IPS-15b (cell line): ENCODE data around the gene ADAM10.

Source experiments
- H3K27me3 ChIP-seq: one replicate; pipeline ENCODE4 v1.6.1; 2013; ENCODE audit warnings: low read length; ENCODE audit not compliant: control insufficient read depth, insufficient read depth
- H3K36me3 ChIP-seq: one replicate; pipeline ENCODE4 v1.6.1; 2013; ENCODE audit warnings: low read length; ENCODE audit not compliant: control insufficient read depth, insufficient read depth
- H3K4me1 ChIP-seq: one replicate; pipeline ENCODE4 v1.6.1; 2013; ENCODE audit warnings: mild to moderate bottlenecking, low read length; ENCODE audit not compliant: control insufficient read depth, insufficient read depth
- H3K4me3 ChIP-seq: one replicate; pipeline ENCODE4 v1.5.1; 2013; ENCODE audit warnings: low read depth, low read length
- H3K9ac ChIP-seq: one replicate; pipeline ENCODE4 v1.6.1; 2013; ENCODE audit warnings: low read depth, mild to moderate bottlenecking, low read length
- H3K9me3 ChIP-seq: one replicate; pipeline ENCODE4 v1.6.1; 2013; ENCODE audit warnings: mild to moderate bottlenecking, low read length; ENCODE audit not compliant: control insufficient read depth, insufficient read depth

The ADAM10 gene

DNA sequence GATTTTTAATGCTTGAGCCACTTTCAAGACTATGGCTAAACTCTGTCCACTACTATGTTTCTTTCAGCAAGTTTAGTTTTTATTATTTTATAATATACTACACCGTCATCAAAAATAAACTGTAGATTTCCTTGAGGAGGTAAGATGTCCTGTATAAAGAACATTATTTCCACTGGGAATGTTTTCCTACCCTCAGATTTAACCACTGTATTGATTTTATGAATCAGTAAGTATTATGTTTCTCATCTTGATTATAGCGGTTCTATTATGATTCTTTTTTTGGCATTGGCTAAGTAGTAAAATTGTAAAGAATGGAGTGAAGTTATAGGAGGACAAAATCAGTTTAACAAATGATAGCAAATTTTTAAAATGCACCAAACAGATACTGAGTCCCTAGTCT is 44.4 kb downstream of the ADAM10 start:
- no peak overlapping the region for H3K9ac ChIP-seq
- no peaks in the 10 kb centered on the region for H3K4me1 ChIP-seq
- no peak overlapping the region for H3K4me3 ChIP-seq
- no peaks in the 10 kb centered on the region for H3K27me3 ChIP-seq
- H3K36me3 ChIP-seq = no peaks in the 10 kb centered on the region
- no peaks in the 10 kb centered on the region for H3K9me3 ChIP-seq

DNA sequence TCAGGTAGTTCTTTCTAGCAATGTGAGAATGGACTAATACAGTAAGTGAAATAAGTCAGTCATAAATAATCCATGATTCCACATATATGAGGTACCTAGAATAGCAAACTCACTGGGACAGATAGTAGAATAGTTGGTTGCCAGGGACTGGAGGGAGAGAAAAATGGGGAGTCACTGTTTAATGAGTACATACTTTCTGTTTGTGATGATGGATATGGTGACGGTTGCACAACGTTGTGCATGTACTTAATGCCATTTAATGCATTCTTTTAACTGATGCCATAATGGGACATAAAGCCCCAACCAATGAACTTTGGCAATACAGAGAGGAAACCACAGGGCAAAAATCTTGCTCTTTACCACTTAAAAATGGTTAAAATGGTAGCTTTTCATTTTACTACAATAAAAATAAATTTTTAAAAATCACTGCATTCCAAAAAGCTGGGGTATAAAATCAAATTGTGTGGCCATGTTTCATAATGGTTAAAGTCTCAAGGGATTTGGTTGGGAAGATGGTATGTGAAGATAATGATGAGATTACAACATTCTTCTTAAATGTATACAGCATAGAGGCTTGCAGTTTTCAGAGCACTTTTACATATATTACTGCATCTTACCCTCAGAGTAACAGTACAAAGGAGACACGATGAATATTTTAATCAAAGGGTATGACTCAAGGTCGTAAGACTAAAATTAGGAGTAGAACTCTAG is 45.2 kb downstream of the ADAM10 start:
- Histone ChIP-seq H3K9me3 (no peaks in the 10 kb centered on the region), H3K4me3 (no peak overlapping the region), H3K4me1 (no peaks in the 10 kb centered on the region), H3K9ac (no peak overlapping the region), H3K36me3 (no peaks in the 10 kb centered on the region), H3K27me3 (no peaks in the 10 kb centered on the region)

DNA sequence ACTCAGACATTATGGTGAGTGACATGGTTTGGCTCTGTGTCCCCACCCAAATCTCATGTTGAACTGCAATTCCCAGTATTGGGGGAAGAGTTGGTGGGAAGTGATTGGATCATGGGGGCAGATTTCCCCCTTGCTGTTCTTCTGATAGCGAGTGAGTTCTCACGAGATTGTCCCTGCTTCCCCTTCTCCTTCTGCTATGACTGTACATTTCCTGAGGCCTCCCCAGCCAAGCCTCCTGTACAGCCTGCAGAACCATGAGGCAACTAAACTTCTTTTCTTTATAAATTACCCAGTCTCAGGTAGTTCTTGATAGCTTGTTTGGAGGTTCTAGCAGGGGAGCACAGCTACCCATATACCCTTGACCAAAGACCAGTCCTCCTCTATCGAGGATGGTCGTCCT is 45.9 kb downstream of the ADAM10 start:
- no peaks in the 10 kb centered on the region for H3K9me3 ChIP-seq
- no peaks in the 10 kb centered on the region for H3K27me3 ChIP-seq
- H3K36me3 ChIP-seq = no peaks in the 10 kb centered on the region
- no peak overlapping the region for H3K9ac ChIP-seq
- H3K4me1 ChIP-seq = no peaks in the 10 kb centered on the region
- no peak overlapping the region for H3K4me3 ChIP-seq

DNA sequence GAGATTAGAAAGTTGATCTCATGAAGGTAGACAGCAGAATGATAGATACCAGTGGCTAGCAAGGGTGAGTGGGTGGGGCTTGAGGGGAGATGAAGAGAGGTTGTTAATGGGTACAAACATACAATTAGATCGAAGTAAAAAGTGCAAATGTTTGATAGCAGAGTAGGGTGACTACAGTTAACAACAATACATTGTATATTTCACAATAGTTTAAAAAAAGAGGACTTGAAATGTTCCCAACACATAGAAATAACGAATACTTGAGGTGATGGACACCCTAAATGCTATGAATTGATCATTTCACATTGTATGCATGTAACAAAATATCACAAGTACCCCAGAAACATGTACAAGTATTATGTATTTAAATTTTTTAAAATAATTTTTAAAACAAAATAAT is 47.3 kb downstream of the ADAM10 start:
- Histone ChIP-seq H3K36me3 (no peaks in the 10 kb centered on the region), H3K27me3 (no peaks in the 10 kb centered on the region), H3K4me3 (no peak overlapping the region), H3K9me3 (no peaks in the 10 kb centered on the region), H3K9ac (no peak overlapping the region), H3K4me1 (no peaks in the 10 kb centered on the region)

DNA sequence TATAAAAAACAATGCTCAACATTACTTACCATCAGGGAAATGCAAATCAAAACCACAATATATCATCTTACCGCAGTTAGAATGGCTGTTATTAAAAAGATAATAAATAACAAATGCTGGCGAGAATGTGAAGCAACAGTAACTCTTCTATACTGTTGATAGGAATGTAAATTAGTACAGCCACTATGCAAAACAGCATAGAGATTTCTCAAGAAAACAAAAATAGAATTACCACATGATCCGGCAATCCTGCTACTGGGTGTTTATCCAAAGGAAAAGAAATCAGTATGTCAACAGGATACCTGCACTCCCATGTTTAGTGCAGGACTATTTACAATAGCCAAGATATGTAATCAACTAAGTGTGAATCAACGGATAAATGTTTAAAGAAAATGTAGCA is 48.1 kb downstream of the ADAM10 start:
- Histone ChIP-seq H3K36me3 (no peaks in the 10 kb centered on the region), H3K4me1 (no peaks in the 10 kb centered on the region), H3K9ac (no peak overlapping the region), H3K4me3 (no peak overlapping the region), H3K27me3 (no peaks in the 10 kb centered on the region), H3K9me3 (no peaks in the 10 kb centered on the region)

DNA sequence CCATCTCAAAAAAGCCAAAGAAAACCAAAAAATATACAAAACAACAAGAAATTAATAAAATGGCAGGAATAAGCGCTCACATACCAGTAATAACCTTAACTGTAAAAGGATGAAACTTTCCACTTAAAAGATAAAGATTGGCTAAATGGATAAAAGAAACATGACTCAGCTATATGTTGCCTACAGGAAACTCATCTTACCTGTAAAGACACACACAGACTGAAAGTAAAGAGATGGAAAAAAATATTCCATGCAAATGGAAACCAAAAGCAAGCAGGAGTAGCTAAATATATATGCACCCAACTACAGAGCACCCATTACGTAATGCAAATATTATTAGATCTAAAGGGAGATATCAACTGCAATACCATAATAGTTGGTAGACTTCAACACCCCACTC is 49.7 kb downstream of the ADAM10 start:
- no peaks in the 10 kb centered on the region for H3K36me3 ChIP-seq
- no peaks in the 10 kb centered on the region for H3K27me3 ChIP-seq
- peaks cover 5% of the 10 kb centered on the region for H3K4me1 ChIP-seq
- no peak overlapping the region for H3K4me3 ChIP-seq
- no peak overlapping the region for H3K9ac ChIP-seq
- H3K9me3 ChIP-seq = no peaks in the 10 kb centered on the region

DNA sequence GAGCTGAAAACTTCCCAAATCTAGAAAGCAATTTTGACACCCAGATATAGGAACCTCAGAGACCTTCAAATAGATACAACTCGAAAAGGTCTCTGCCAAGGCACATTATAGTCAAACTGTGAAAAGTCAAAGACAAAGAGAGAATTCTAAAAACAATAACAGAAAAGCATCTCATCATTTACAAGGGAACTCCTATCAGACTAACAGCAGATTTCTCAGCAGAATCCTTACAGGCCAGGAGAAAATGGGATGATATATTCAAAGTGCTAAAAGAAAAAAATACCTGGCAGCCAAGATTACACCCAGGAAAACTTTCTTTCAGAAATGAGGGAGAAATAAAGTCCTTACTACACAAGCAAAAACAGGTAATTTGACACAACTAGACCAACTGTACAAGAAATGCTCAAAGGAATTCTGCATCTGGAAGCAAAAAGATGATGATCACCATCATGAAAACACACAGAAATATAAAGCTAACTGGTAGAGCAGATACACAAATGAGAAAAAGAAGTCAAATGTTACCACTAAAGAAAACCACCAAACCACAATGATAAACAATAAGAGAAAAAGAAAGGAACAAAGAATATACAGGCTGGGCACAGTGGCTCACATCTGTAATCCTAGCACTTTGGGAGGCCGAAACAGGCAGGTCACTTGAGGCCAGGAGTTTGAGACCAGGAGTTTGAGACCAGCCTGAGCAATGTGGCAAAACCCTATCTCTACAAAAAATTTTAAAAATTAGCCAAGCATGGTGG is 50.4 kb downstream of the ADAM10 start:
- Histone ChIP-seq H3K9me3 (no peaks in the 10 kb centered on the region), H3K4me1 (peaks cover 12% of the 10 kb centered on the region), H3K36me3 (no peaks in the 10 kb centered on the region), H3K4me3 (no peak overlapping the region), H3K27me3 (no peaks in the 10 kb centered on the region), H3K9ac (no peak overlapping the region)

DNA sequence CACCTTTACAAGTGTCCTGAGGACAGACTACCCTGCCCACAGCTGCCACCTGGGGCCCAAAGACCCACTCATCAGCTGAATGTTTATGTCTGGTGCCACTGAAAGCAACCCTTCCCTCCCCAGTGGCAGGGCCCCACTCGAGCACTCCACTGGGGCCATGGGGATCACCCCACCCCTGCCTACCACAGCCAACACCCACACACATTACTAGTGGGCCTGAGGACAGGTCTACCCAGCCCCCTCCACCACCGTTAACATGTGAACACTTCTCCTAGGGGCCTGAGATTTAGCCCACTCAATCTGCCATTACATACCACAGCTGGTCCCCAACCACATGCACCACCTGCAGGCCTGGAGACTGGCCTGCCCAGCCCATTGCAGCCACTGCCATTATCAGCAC is 52.3 kb downstream of the ADAM10 start:
- Histone ChIP-seq H3K27me3 (no peaks in the 10 kb centered on the region), H3K9me3 (no peaks in the 10 kb centered on the region), H3K4me1 (peaks cover 12% of the 10 kb centered on the region), H3K9ac (no peak overlapping the region), H3K36me3 (no peaks in the 10 kb centered on the region), H3K4me3 (no peak overlapping the region)

DNA sequence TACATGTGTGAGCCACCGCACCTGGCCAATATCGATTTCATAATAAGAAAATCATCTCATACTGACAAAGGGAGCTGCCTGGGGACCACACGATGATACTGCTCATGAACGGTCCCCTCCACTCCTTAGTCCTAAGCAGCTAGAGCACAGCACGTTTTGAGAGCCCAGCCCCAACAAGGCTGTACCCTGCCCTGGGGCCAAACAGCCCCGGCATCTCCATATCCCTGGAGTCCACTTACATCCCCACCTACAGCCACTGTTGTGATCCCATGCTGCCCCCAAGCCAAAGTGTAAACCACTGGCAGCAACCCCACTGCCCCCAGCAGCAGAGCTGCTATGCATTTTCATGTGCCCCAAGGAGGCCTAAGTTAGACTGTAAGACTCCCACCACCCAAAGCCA is 52.8 kb downstream of the ADAM10 start:
- Histone ChIP-seq H3K36me3 (no peaks in the 10 kb centered on the region), H3K27me3 (no peaks in the 10 kb centered on the region), H3K9ac (no peak overlapping the region), H3K9me3 (no peaks in the 10 kb centered on the region), H3K4me3 (no peak overlapping the region), H3K4me1 (peaks cover 12% of the 10 kb centered on the region)

DNA sequence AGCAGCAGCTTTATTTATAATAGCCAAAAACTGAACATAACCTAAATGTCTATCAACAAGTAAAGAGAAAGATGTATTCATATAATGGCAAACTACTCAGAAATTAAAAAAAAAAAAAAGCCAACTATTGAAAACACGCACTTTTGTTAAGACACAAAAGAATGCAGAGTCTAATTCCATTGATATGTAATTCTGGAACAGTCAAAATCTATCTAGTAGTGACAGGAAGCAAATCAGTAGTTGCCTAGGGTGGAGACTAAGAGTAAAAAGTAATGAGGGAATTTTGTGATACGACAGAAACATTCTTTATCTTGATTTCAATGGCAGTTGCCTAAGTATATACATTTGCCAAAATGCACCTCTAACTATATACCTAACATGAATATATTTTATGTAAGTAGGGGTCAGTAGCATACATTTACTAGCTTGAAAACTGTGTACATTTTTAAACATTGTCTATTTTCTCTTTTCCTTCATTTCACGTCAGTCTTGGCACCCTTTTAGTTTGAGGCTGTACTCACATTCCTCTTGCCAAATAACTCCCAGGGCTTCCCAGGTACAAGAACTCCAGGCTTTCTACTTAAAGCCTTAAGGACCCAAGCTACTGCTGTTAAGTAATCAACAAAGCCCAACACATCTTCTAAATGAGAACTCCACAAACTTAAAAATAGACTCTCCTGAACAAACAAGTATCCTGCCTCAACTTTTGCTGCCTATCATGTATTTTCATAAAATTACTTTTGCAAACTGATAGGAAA is 54.7 kb downstream of the ADAM10 start:
- Histone ChIP-seq H3K9ac (no peak overlapping the region), H3K9me3 (no peaks in the 10 kb centered on the region), H3K36me3 (no peaks in the 10 kb centered on the region), H3K4me3 (no peak overlapping the region), H3K4me1 (peaks cover 12% of the 10 kb centered on the region), H3K27me3 (no peaks in the 10 kb centered on the region)

DNA sequence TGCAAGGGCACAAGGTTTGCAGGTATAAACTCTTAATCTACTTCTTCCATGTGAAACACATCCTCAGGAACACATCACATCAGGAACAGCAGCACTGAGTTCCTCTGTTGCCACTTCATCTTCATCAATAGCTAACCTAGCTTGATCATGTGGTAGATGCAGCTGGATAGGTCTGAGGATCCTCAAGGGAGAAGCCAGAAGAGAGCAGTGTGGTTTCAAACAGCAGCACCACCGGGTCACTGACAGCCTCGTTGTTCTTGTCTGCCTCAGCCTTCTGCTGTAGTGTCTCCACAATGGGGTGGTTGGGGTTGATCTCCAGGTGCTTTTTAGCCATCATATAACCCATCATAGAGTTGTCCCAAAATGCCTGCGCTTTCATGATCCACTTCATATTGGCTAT is 58.8 kb downstream of the ADAM10 start:
- Histone ChIP-seq H3K36me3 (no peaks in the 10 kb centered on the region), H3K4me1 (peaks cover 12% of the 10 kb centered on the region), H3K4me3 (no peak overlapping the region), H3K27me3 (no peaks in the 10 kb centered on the region), H3K9me3 (no peaks in the 10 kb centered on the region), H3K9ac (no peak overlapping the region)

DNA sequence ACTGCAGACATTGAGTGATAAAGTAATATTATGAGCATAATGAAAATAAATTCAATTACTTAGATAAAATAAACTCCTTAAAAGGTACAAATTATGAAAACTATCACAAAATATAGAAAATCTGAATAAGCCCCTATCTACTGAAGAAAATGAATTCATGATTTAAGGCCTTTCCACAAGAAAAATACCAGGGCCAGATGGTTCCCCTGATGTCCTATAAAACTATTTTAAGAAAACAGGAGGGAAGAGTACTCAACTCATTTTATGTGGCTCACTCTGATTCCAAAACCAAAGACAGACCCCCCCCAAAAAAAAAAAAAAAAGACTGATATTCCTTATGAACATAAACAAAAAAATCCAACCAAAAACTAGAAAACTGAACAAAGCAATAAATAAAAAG is 59.9 kb downstream of the ADAM10 start:
- no peaks in the 10 kb centered on the region for H3K36me3 ChIP-seq
- H3K27me3 ChIP-seq = no peaks in the 10 kb centered on the region
- no peaks in the 10 kb centered on the region for H3K9me3 ChIP-seq
- no peak overlapping the region for H3K9ac ChIP-seq
- H3K4me1 ChIP-seq = peaks cover 6% of the 10 kb centered on the region
- no peak overlapping the region for H3K4me3 ChIP-seq
